ENCODE results near the gene KRTAP20-4. TPM values are rescaled to one million over a fixed set of nuclear protein-coding genes. Genes with fewer than 3 reads are reported as not detected.

The KRTAP20-4 gene
- total RNA-seq, 1 experiment from 2014 or later: not detected

- Histone ChIP-seq H3K36me3 (ENCODE audit: control insufficient read depth, insufficient read depth, low read length) (no peaks in the 10 kb centered on the region), H3K27me3 (replicated peaks; ENCODE audit: control insufficient read depth, insufficient read depth, low read length) (no peaks in the 10 kb centered on the region), H3K9me3 (no peaks in the 10 kb centered on the region), H3K4me1 (no peaks in the 10 kb centered on the region), H3K4me3 (ENCODE audit: low read depth, low read length) (no peak overlapping the region)
- no peak for TF ChIP-seq CTCF (IDR thresholded peaks at IDR 0.05; ENCODE audit: insufficient read depth in 1 of 2, low read depth in 1 of 2, low read length in 1 of 2, severe bottlenecking in 1 of 2, unreplicated experiment in 1 of 2)
- no peak for DNase-seq
- ChIA-PET CTCF (no interaction called here), POLR2A (no interaction called here)
- Mint-ChIP-seq H3K4me1 (ENCODE audit: low read depth, unreplicated experiment) (no peaks in the 10 kb centered on the region), H3K4me3 (ENCODE audit: unreplicated experiment) (no peak overlapping the region), H3K9me3 (ENCODE audit: unreplicated experiment) (no peaks in the 10 kb centered on the region), H3K27me3 (ENCODE audit: insufficient read depth, unreplicated experiment) (peaks cover 5% of the 10 kb centered on the region), H3K27ac (ENCODE audit: unreplicated experiment) (no peak overlapping the region), H3K36me3 (ENCODE audit: insufficient read depth, unreplicated experiment) (no peaks in the 10 kb centered on the region)
- intact Hi-C loops (cut with micrococcal nuclease; ENCODE audit: unreplicated experiment): no loop called here
- BruUV-seq (replicated peaks): no TSS peak
These were observed 40.3 kb upstream of the KRTAP20-4 start for GRCh38 chr21:30580132-30580531.

DNA sequence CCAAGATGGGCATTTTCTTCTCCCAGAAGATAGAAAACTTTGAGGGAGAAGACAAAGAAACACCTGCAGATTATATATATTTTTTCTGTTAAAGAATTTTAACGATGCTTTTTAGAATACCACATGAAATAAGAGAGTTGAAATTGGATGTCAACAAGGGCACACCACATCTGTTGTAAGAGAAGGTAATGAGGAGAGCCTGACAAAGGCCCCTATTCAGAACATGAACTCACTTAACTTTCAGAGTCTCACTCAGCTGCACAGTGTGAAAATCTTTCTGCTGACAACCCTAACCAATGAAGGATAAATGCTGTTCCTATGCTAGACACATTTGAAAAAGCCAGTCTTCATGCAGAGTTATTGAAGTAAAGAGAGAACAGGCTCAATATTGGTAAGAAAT lies 37.6 kb upstream of the KRTAP20-4 start:
- Mint-ChIP-seq H3K27me3 (ENCODE audit: insufficient read depth, unreplicated experiment) (peaks cover 2% of the 10 kb centered on the region), H3K4me3 (ENCODE audit: unreplicated experiment) (no peak overlapping the region), H3K9me3 (ENCODE audit: unreplicated experiment) (no peaks in the 10 kb centered on the region), H3K4me1 (ENCODE audit: low read depth, unreplicated experiment) (no peaks in the 10 kb centered on the region), H3K36me3 (ENCODE audit: insufficient read depth, unreplicated experiment) (no peaks in the 10 kb centered on the region), H3K27ac (ENCODE audit: unreplicated experiment) (no peak overlapping the region)
- Histone ChIP-seq H3K4me1 (no peaks in the 10 kb centered on the region), H3K36me3 (ENCODE audit: control insufficient read depth, insufficient read depth, low read length) (no peaks in the 10 kb centered on the region), H3K4me3 (ENCODE audit: low read depth, low read length) (no peak overlapping the region), H3K27me3 (replicated peaks; ENCODE audit: control insufficient read depth, insufficient read depth, low read length) (no peaks in the 10 kb centered on the region), H3K9me3 (no peaks in the 10 kb centered on the region)
- intact Hi-C loops (cut with micrococcal nuclease; ENCODE audit: unreplicated experiment): no loop called here
- BruUV-seq (replicated peaks): no TSS peak
- DNase-seq: no peak
- CTCF ChIA-PET: no interaction called here
- TF ChIP-seq CTCF (IDR thresholded peaks at IDR 0.05; ENCODE audit: insufficient read depth in 1 of 2, low read depth in 1 of 2, low read length in 1 of 2, severe bottlenecking in 1 of 2, unreplicated experiment in 1 of 2): no peak
- POLR2A ChIA-PET: no interaction called here

DNA sequence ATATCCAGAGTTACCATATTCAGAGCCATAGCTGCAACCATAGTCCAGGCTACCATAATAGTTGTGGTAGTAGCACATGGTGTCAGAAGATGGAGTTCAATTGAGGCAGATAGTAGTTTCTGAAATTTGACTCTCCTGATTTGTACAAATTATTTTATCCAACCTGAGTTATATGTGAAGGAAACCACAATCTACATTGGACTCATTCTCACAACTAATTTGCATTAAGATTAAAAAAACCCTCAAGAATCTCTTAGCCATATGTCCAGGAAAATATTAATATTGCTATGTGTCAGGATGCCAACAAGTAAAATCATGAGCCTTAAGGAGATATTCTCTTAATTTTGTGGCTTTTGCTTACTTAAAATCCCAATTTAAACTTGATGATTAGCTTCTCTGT lies 30.1 kb upstream of the KRTAP20-4 start, which contains the start of gene KRTAP22-2:
TSS of gene KRTAP22-2 (minus strand) at position 101 of the 400 bp plus-strand sequence.
- H3K4me1 ChIP-seq: no peaks in the 10 kb centered on the region
- BruUV-seq (replicated peaks): no TSS peak
- no peak within 1 kb of the TSS for H3K4me3 Mint-ChIP-seq (ENCODE audit: unreplicated experiment)
- H3K36me3 ChIP-seq (ENCODE audit: control insufficient read depth, insufficient read depth, low read length): no peaks in the 10 kb centered on the region
- ChIA-PET CTCF (no interaction called here), POLR2A (no interaction called here)
- H3K27me3 Mint-ChIP-seq (ENCODE audit: insufficient read depth, unreplicated experiment): peaks cover 4% of the 10 kb centered on the region
- H3K4me3 ChIP-seq (ENCODE audit: low read depth, low read length): no peak within 1 kb of the TSS
- no peak within 1 kb of the TSS for H3K27ac Mint-ChIP-seq (ENCODE audit: unreplicated experiment)
- no peaks in the 10 kb centered on the region for H3K9me3 ChIP-seq
- intact Hi-C loops (cut with micrococcal nuclease; ENCODE audit: unreplicated experiment): no loop called here
- no peaks in the 10 kb centered on the region for H3K36me3 Mint-ChIP-seq (ENCODE audit: insufficient read depth, unreplicated experiment)
- no peak for DNase-seq
- no peak for TF ChIP-seq CTCF (IDR thresholded peaks at IDR 0.05; ENCODE audit: insufficient read depth in 1 of 2, low read depth in 1 of 2, low read length in 1 of 2, severe bottlenecking in 1 of 2, unreplicated experiment in 1 of 2)
- no peaks in the 10 kb centered on the region for H3K9me3 Mint-ChIP-seq (ENCODE audit: unreplicated experiment)
- no peaks in the 10 kb centered on the region for H3K4me1 Mint-ChIP-seq (ENCODE audit: low read depth, unreplicated experiment)
- no peaks in the 10 kb centered on the region for H3K27me3 ChIP-seq (replicated peaks; ENCODE audit: control insufficient read depth, insufficient read depth, low read length)
